Measurements from ENCODE around the gene KITLG. TPM values are rescaled to one million over a fixed set of nuclear protein-coding genes. Genes with fewer than 3 reads are reported as not detected.

The KITLG gene
- total and polyA plus RNA-seq, 3 donors from 2014 or later: 12.2 to 25.0 (median 21.8) TPM

DNA sequence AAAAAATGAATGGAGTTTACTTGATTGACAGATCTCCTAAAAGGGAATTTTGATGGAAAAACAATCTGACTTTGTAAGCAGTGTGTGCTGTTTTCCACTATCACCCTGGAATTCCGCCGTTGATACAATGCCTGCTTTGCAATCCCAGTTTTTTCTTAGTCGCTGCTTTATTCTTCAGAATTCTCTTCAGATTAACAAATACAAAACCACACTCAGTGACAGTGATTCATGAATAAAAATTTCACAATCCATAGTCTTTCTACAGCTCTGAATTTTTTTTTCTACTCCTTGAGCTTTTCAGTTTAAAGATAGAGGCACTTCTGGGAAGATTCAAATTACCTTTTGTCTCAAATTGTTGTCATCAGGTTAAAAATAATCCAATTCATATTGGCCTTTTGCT, 44.6 kb upstream of the KITLG start:
- WGBS, 2 donors: 64 to 73% methylated on average over 3 of the region's 3 CpGs
- TF ChIP-seq, protein P1, sequence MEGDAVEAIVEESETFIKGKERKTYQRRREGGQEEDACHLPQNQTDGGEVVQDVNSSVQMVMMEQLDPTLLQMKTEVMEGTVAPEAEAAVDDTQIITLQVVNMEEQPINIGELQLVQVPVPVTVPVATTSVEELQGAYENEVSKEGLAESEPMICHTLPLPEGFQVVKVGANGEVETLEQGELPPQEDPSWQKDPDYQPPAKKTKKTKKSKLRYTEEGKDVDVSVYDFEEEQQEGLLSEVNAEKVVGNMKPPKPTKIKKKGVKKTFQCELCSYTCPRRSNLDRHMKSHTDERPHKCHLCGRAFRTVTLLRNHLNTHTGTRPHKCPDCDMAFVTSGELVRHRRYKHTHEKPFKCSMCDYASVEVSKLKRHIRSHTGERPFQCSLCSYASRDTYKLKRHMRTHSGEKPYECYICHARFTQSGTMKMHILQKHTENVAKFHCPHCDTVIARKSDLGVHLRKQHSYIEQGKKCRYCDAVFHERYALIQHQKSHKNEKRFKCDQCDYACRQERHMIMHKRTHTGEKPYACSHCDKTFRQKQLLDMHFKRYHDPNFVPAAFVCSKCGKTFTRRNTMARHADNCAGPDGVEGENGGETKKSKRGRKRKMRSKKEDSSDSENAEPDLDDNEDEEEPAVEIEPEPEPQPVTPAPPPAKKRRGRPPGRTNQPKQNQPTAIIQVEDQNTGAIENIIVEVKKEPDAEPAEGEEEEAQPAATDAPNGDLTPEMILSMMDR (IDR thresholded peaks at IDR 0.05): no peak
- TF ChIP-seq POLR2A (IDR thresholded peaks at IDR 0.05): no peak
- H3K4me3 ChIP-seq: no peak overlapping the region
- no peaks in the 10 kb centered on the region for H3K36me3 ChIP-seq (ENCODE audit: low read depth, missing control alignments)
- intact Hi-C loops (cut with DNase I; ENCODE audit: low total_unique reads): no loop called here
- no peak for DNase-seq
- H3K4me1 ChIP-seq: no peaks in the 10 kb centered on the region
- H3K27me3 ChIP-seq: no peaks in the 10 kb centered on the region
- no peaks in the 10 kb centered on the region for H3K9me3 ChIP-seq
- no peak overlapping the region for H3K27ac ChIP-seq

DNA sequence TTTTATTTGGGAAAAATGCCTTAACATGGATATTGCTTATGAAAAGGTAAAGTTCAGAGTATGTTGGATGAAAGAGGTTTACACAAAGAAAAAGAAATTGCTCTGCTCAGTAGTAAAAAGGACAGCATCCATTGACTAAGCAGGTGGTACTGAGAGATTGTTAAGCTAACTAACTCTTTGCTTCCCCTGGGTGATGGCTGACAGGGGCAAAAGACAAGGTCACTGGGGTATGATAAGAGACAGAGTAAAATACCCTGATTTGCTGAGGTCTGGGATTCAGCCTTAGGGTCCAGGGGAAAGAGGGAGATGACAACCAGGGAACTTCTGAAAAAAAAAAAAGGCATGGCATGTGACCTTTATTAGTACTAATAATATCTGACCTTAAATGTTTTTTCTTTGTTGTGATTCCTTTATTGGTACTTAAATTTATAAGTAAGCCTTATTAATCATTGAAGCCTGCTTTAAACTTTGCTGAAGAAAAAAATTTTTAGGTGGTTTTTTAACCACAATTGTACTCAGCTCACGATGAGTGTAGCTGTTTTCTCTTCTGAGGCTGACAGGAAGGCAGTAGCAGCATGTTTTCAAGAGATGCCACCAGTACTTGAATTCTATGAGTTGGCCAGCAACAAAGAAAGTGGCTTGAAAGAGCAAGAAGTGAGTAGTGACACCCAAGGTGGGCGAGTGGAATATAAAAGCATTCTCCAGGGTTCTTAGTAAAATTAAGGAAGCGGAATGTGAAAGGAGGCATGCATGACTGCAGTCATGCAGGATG, 43.7 kb upstream of the KITLG start:
- intact Hi-C loops (cut with DNase I; ENCODE audit: low total_unique reads): no loop called here
- H3K4me1 ChIP-seq: no peaks in the 10 kb centered on the region
- H3K27me3 ChIP-seq: no peaks in the 10 kb centered on the region
- TF ChIP-seq POLR2A (IDR thresholded peaks at IDR 0.05): no peak
- TF ChIP-seq, protein P1 (IDR thresholded peaks at IDR 0.05): no peak
- H3K27ac ChIP-seq: no peak overlapping the region
- H3K9me3 ChIP-seq: no peaks in the 10 kb centered on the region
- no peaks in the 10 kb centered on the region for H3K36me3 ChIP-seq (ENCODE audit: low read depth, missing control alignments)
- H3K4me3 ChIP-seq: no peak overlapping the region
- DNase-seq: no peak
- WGBS, 2 donors: 86 to 91% methylated on average over 3 of the region's 3 CpGs

DNA sequence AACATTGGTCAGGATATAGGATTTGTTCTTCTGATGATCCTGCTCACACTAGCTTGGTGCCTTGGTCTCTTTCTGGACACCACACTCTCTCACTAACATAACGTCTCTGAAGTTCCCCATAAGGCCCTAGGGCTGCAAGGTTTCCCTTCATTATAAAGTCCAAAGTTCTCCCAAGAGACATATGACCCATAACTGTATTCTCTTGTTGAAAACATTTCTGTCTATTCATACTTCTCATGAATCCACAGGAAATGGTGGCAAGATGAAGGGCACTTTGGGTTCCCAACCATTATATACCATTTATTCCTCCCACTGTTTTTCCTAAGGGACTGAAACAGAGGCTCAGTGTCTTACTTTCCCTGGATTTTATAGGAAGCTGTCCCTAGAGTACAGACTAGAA, 37.1 kb upstream of the KITLG start:
- Histone ChIP-seq H3K4me3 (no peak overlapping the region), H3K9me3 (no peaks in the 10 kb centered on the region), H3K36me3 (ENCODE audit: low read depth, missing control alignments) (no peaks in the 10 kb centered on the region), H3K4me1 (no peaks in the 10 kb centered on the region), H3K27ac (no peak overlapping the region), H3K27me3 (no peaks in the 10 kb centered on the region)
- no peak for DNase-seq
- TF ChIP-seq, protein P1 (IDR thresholded peaks at IDR 0.05): no peak
- no peak for TF ChIP-seq POLR2A (IDR thresholded peaks at IDR 0.05)
- intact Hi-C loops (cut with DNase I; ENCODE audit: low total_unique reads): no loop called here
- WGBS, 2 donors: 75 to 93% methylated on average over 1 of the region's 1 CpG

DNA sequence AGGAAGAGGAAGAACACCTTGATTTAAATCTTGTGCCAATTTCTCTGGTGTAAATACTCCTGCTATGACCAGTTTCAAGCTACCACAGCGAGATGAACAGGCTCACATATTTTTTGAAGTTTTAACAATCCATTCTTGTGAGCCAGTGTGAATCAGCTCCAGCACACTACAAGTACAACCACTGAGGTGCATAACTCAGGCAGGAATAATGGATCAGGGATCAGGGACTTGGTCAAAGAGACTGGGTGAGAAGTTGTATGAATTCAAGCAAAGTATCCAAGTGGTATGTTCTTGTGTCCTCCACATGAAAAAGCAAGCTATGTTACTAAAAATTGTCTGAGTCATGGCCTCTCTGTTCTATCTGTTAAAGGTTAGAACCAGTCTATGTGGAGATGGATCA, 35.2 kb upstream of the KITLG start:
- TF ChIP-seq, protein P1 (IDR thresholded peaks at IDR 0.05): no peak
- TF ChIP-seq POLR2A (IDR thresholded peaks at IDR 0.05): no peak
- no peak for DNase-seq
- Histone ChIP-seq H3K36me3 (ENCODE audit: low read depth, missing control alignments) (no peaks in the 10 kb centered on the region), H3K9me3 (no peaks in the 10 kb centered on the region), H3K27ac (no peak overlapping the region), H3K4me1 (no peaks in the 10 kb centered on the region), H3K27me3 (no peaks in the 10 kb centered on the region), H3K4me3 (no peak overlapping the region)
- intact Hi-C loops (cut with DNase I; ENCODE audit: low total_unique reads): no loop called here
- 94 to 100% methylated on average over 1 of the region's 1 CpG for WGBS, 2 donors

DNA sequence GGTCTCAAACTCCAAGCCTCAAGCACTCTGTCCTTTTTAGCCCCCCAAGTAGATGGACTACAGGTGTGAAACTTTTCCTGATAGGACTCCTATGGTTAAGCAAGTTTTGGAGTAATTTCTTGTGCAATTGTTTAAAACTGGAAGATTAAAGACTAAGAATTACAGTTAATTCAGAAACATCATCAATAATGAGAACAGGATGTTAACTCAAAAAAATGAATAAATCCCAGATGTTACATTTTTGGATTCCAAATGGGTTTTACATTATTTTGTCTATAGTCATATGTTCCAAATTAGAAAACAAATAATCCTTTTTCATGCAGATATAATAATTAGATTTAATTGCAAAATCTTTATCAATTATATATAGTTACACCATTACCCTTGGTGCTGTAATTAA, 24.4 kb upstream of the KITLG start:
- intact Hi-C loops (cut with DNase I; ENCODE audit: low total_unique reads): no loop called here
- Histone ChIP-seq H3K36me3 (ENCODE audit: low read depth, missing control alignments) (no peaks in the 10 kb centered on the region), H3K4me3 (no peak overlapping the region), H3K27ac (no peak overlapping the region), H3K27me3 (no peaks in the 10 kb centered on the region), H3K4me1 (no peaks in the 10 kb centered on the region), H3K9me3 (no peaks in the 10 kb centered on the region)
- no peak for DNase-seq
- TF ChIP-seq POLR2A (IDR thresholded peaks at IDR 0.05): no peak
- TF ChIP-seq, protein P1 (IDR thresholded peaks at IDR 0.05): no peak

Data from testis (tissue), 3 donors.